Caco-2 (cell line): ENCODE measurements around the gene IL4I1. TPM values are rescaled to one million over a fixed set of nuclear protein-coding genes. Genes with fewer than 3 reads are reported as not detected.
A peak's percentile ranks its signal among the peaks of the same experiment; 100 is the strongest.

Experiments used
- BruUV-seq: library from RNA; stranded (reverse); fragments of 400-500 nt; replicated peaks from 2 replicates; lab custom pipeline; 2021; lab: Mats Ljungman, UMichigan
- CTCF ChIA-PET: fragments of 300-600 bp; sonication (Branson Sonifier 250); formaldehyde crosslinking; loops from one replicate; lab custom pipeline; 2022; ENCODE audit warnings: antibody characterized with exemption; lab: Charles Lee
- POLR2A ChIA-PET: fragments of 300-600 bp; sonication (Branson Sonifier 250); formaldehyde crosslinking; loops from one replicate; lab custom pipeline; 2022; ENCODE audit warnings: antibody characterized with exemption; lab: Charles Lee
- DNase-seq, 2 experiments: peaks; one replicate each; pipeline versions ENCODE4 v3.0.0 to v3.0.0-alpha.2; 2020 to 2022
- H3K27me3 ChIP-seq: replicated peaks from 2 replicates; pipeline ENCODE4 v1.6.0; 2011; ENCODE audit warnings: low read length; ENCODE audit not compliant: control insufficient read depth, insufficient read depth
- H3K36me3 ChIP-seq: 2 replicates; pipeline ENCODE4 v1.5.1; 2011; ENCODE audit warnings: low read length; ENCODE audit not compliant: control insufficient read depth, insufficient read depth
- H3K4me1 ChIP-seq: fragments of 250-450 bp; sonication (Bioruptor Pico); 2 replicates; pipeline ENCODE4 v1.5.1; 2020; ENCODE audit warnings: mild to moderate bottlenecking
- H3K4me3 ChIP-seq: 2 replicates; pipeline ENCODE4 v1.5.1; 2011; ENCODE audit warnings: low read depth, mild to moderate bottlenecking, control low read depth, low read length
- H3K9me3 ChIP-seq: fragments of 250-450 bp; sonication (Bioruptor Pico); 2 replicates; pipeline ENCODE4 v1.5.1; 2020; ENCODE audit warnings: mild to moderate bottlenecking, moderate library complexity
- H3K27ac Mint-ChIP-seq: one replicate; pipeline ENCODE4 v1.8.0; 2022; ENCODE audit warnings: mixed read lengths; ENCODE audit not compliant: unreplicated experiment
- H3K27me3 Mint-ChIP-seq: one replicate; pipeline ENCODE4 v1.8.0; 2022; ENCODE audit warnings: mixed read lengths; ENCODE audit not compliant: insufficient read depth, unreplicated experiment
- H3K36me3 Mint-ChIP-seq: one replicate; pipeline ENCODE4 v1.8.0; 2022; ENCODE audit warnings: mild to moderate bottlenecking, mixed read lengths; ENCODE audit not compliant: insufficient read depth, unreplicated experiment
- H3K4me1 Mint-ChIP-seq: one replicate; pipeline ENCODE4 v1.8.0; 2022; ENCODE audit warnings: low read depth, mixed read lengths; ENCODE audit not compliant: unreplicated experiment
- H3K4me3 Mint-ChIP-seq: one replicate; pipeline ENCODE4 v1.8.0; 2022; ENCODE audit warnings: mild to moderate bottlenecking, moderate library complexity, mixed read lengths; ENCODE audit not compliant: unreplicated experiment
- H3K9me3 Mint-ChIP-seq: one replicate; pipeline ENCODE4 v1.8.0; 2022; ENCODE audit warnings: mixed read lengths; ENCODE audit not compliant: unreplicated experiment
- intact Hi-C: fragments of 100-400 bp; cut with micrococcal nuclease; formaldehyde crosslinking; loops from one replicate; pipeline ENCODE4 v1.10.0; 2022; ENCODE audit not compliant: unreplicated experiment
- total RNA-seq: library from RNA; stranded (reverse); gene quantifications from 2 replicates; pipeline ENCODE4 v1.2.3, GENCODE V29; 2022
- TF ChIP-seq, protein P1 (sequence below), 2 experiments: fragments of 200-600 bp in 1 of 2; IDR thresholded peaks; 1 replicate in 1 of 2; 2 replicates in 1 of 2; pipeline versions ENCODE4 v1.5.1 to v1.8.0; 2011 to 2022; ENCODE audit warnings: antibody characterized with exemption in 1 of 2, control low read depth in 1 of 2, inconsistent platforms in 1 of 2, low read depth in 1 of 2, low read length in 1 of 2, mild to moderate bottlenecking in 1 of 2, moderate library complexity in 1 of 2; ENCODE audit not compliant: insufficient read depth in 1 of 2, severe bottlenecking in 1 of 2, unreplicated experiment in 1 of 2

Gene IL4I1
- total RNA-seq, 1 experiment from 2014 or later: 0.61 TPM

DNA sequence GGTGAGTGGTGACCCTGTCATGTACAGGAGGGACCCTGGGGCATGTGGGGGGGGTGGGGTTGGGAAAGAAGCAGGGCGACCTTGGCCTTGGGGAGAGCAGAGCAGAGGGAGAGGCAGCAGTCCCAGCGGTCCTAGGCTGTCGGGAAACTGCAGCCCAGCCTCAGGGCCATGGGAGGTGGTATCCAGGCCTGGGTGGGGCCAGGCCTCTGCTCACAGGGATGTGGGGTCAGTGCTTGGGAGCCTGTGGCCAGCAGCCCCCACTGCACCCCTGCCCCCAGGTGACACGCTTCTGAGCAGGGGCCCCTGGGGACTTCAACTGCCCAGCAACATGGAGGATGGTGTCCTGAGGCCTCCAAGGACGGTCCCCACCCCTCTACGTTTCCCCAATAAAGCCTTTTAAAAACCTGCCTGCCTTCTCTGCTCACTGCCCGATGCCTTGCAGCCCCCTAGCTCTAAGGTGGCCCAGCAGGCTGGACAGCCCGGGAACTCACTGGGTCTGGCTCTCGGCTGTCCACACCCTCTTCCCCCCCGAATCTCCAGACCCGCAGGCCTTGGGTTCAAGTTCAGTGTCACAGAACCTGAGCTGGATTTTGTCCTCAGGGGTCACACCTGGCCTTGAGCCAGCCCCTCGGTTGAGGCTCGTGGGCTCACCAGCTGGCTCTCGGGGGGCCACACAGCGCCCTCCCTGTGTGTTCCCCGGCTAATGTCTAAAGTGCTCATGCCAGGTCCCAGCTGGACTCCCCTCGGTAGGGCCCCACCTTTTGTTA is 36.2 kb downstream of the IL4I1 start:
- Mint-ChIP-seq H3K27me3 (no peaks in the 10 kb centered on the region), H3K9me3 (no peaks in the 10 kb centered on the region), H3K4me3 (no peak overlapping the region), H3K27ac (peak overlapping the region; percentile 45), H3K36me3 (peaks cover 96% of the 10 kb centered on the region), H3K4me1 (peaks cover 6% of the 10 kb centered on the region)
- intact Hi-C loops: no loop called here
- Histone ChIP-seq H3K4me1 (no peaks in the 10 kb centered on the region; the same call in 1 of the 2 replicates), H3K27me3 (no peaks in the 10 kb centered on the region), H3K9me3 (no peaks in the 10 kb centered on the region), H3K36me3 (peaks cover 19% of the 10 kb centered on the region), H3K4me3 (no peak overlapping the region)
- no peak for DNase-seq
- no TSS peak for BruUV-seq
- TF ChIP-seq, protein P1, sequence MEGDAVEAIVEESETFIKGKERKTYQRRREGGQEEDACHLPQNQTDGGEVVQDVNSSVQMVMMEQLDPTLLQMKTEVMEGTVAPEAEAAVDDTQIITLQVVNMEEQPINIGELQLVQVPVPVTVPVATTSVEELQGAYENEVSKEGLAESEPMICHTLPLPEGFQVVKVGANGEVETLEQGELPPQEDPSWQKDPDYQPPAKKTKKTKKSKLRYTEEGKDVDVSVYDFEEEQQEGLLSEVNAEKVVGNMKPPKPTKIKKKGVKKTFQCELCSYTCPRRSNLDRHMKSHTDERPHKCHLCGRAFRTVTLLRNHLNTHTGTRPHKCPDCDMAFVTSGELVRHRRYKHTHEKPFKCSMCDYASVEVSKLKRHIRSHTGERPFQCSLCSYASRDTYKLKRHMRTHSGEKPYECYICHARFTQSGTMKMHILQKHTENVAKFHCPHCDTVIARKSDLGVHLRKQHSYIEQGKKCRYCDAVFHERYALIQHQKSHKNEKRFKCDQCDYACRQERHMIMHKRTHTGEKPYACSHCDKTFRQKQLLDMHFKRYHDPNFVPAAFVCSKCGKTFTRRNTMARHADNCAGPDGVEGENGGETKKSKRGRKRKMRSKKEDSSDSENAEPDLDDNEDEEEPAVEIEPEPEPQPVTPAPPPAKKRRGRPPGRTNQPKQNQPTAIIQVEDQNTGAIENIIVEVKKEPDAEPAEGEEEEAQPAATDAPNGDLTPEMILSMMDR (IDR thresholded peaks at IDR 0.05; ENCODE audit: insufficient read depth in 1 of 2, low read depth in 1 of 2, low read length in 1 of 2, severe bottlenecking in 1 of 2, unreplicated experiment in 1 of 2): no peak
- CTCF ChIA-PET: no interaction called here
- POLR2A ChIA-PET: interaction anchor here (0.6 kb wide), 1 partner anchor 48 kb away, joined by 5 read pairs; no protein-coding TSS in a partner anchor

DNA sequence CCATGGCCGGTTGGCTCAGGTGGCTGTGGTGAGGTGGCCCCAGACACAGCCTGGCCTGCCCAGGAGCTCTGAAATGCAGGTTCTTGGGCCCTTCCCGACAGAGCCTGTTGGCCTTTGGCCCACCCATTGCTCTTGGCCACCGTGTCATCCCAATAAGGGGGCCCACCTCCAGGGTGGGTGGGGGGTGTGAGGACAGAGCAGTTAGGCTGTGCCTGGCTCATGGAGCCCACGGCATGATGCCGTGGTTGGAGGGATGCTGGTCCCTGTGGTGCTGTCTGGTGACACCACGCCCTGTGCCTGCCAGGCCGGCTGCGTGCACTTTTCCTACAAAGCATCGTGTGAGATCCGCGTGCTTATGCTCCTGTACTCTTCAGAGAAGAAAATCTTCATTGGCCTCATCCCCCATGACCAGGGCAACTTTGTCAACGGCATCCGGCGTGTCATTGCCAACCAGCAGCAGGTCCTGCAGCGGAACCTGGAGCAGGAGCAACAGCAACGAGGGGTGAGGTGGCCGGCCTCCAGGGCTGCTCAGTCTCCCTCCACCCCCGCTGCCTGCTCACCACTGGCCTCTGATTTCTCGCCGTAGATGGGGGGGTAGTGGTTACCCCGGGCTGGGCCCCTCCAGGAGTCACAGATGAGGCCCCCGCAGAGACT is 36.9 kb downstream of the IL4I1 start:
- no peaks in the 10 kb centered on the region for H3K4me1 ChIP-seq
- no peak overlapping the region for H3K4me3 ChIP-seq
- H3K27ac Mint-ChIP-seq: peak overlapping the region; percentile 45
- peaks cover 19% of the 10 kb centered on the region for H3K36me3 ChIP-seq
- BruUV-seq: no TSS peak
- no peaks in the 10 kb centered on the region for H3K4me1 Mint-ChIP-seq
- intact Hi-C loops: no loop called here
- no peaks in the 10 kb centered on the region for H3K9me3 ChIP-seq
- POLR2A ChIA-PET: interaction anchor here (2.0 kb wide), 1 partner anchor 10 kb away, joined by 7 read pairs; no protein-coding TSS in a partner anchor
- H3K36me3 Mint-ChIP-seq: peaks cover 96% of the 10 kb centered on the region
- no peak for DNase-seq
- H3K27me3 ChIP-seq: no peaks in the 10 kb centered on the region
- no peaks in the 10 kb centered on the region for H3K9me3 Mint-ChIP-seq
- no peaks in the 10 kb centered on the region for H3K27me3 Mint-ChIP-seq
- no peak overlapping the region for H3K4me3 Mint-ChIP-seq
- TF ChIP-seq, protein P1 (IDR thresholded peaks at IDR 0.05; ENCODE audit: insufficient read depth in 1 of 2, low read depth in 1 of 2, low read length in 1 of 2, severe bottlenecking in 1 of 2, unreplicated experiment in 1 of 2): no peak
- CTCF ChIA-PET: no interaction called here

DNA sequence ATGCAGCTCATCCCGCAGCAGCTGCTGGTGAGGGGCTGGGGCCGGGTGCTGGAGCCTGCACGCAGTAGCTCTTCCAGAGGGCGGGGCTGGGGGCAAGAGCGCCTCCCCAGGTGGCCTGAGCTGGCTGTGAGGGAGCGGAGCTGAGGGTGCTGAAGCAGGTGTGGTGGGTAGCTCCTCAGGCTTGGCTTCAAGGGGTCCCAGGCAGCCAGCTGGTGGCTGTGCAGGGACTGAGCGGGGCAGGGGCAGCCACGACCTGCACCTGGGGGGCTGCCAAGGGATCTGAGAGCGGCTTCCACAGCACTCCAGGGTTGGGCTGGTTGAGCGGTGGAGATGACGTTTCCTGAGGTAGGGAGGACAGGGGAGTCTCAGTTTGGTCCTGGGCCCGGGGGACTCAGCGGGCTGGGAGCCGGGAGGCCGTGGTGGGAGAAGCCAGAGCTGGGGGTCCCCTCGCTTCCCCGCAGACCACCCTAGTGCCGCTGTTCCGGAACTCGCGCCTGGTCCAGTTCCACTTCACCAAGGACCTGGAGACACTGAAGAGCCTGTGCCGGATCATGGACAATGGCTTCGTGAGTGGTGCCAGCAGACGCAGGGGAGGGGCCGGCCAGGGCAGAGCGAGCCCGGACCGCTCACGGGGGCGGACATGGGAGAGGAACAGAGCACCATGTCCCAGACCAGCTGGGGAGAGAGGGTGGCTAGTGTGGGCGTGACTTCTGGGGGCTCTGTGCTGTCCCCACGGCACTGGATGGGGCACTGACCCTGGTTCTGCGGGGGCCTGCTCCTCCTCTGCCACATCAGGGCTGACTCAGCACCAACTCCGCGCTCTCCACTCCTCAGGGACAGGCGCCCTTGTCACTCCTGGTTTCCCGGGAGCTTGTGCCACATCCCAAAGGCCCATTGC is 38.4 kb downstream of the IL4I1 start:
- H3K4me3 Mint-ChIP-seq: no peak overlapping the region
- POLR2A ChIA-PET: interaction anchor here (2.0 kb wide), 1 partner anchor 11 kb away, joined by 7 read pairs; no protein-coding TSS in a partner anchor
- peaks cover 86% of the 10 kb centered on the region for H3K36me3 Mint-ChIP-seq
- no peaks in the 10 kb centered on the region for H3K9me3 Mint-ChIP-seq
- H3K4me1 Mint-ChIP-seq: no peaks in the 10 kb centered on the region
- no peaks in the 10 kb centered on the region for H3K9me3 ChIP-seq
- H3K4me1 ChIP-seq: no peaks in the 10 kb centered on the region
- peak overlapping the region; percentile 61 for H3K27ac Mint-ChIP-seq
- no peak overlapping the region for H3K4me3 ChIP-seq
- DNase-seq: no peak
- H3K27me3 Mint-ChIP-seq: no peaks in the 10 kb centered on the region
- CTCF ChIA-PET: interaction anchor here (0.8 kb wide), 1 partner anchor 11 kb away, joined by 4 read pairs; no protein-coding TSS in a partner anchor
- H3K27me3 ChIP-seq: no peaks in the 10 kb centered on the region
- intact Hi-C loops: no loop called here
- BruUV-seq: no TSS peak
- TF ChIP-seq, protein P1 (IDR thresholded peaks at IDR 0.05; ENCODE audit: insufficient read depth in 1 of 2, low read depth in 1 of 2, low read length in 1 of 2, severe bottlenecking in 1 of 2, unreplicated experiment in 1 of 2): no peak
- peaks cover 13% of the 10 kb centered on the region for H3K36me3 ChIP-seq
